Measurements from ENCODE around the gene RPL22.

The RPL22 gene

DNA sequence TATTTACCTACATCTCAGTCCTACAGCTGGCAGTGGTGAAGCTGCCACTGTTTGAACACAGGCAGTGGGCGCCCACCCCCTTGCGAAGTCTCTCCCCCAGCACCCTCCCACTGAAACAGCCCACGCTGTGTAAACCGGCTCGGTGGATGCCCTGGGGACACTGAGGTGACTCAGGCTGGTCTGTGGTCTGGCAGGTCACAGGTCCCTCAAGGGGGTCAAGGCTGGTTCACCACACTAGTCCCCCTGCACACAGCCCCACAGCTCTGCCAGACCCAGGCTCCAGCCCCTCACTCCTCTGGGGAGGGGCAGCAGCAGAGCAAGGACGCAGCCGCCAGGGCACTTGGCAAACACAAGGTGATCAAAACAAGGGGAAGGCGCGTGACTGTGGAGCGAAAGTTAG, 26.8 kb downstream of the RPL22 start:
- no peak for DNase-seq (ENCODE audit: low read depth in 2 of 2)

DNA sequence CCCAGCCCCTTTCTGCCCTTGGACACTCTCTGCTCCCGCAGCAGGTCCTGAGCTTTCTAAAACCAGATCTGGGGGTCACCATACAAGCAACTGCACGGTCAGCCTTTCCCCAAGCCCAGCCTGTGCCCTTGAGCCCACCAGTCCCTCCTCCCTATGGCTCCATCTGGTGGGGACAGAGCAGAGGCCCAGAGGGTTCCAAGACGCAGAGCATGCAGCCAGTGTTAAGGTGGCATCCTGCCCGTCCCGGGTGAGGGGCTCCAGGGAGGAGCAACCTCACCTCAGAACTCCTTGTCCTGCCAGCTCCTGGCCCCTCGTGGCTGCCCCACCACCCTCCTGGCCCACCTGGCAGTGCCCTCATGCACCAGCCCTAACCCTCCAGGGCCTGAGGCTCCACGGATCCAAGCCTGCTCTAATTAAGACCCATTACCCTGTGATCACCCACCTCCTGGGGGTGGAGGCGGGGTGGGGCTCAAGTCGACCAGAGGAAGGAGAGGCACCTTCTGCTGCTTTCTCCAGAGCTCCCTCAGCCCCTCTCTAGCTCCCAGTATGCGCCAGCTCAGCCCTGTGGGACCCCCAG, 27.8 kb downstream of the RPL22 start:
- no peak for DNase-seq (ENCODE audit: low read depth in 2 of 2)

DNA sequence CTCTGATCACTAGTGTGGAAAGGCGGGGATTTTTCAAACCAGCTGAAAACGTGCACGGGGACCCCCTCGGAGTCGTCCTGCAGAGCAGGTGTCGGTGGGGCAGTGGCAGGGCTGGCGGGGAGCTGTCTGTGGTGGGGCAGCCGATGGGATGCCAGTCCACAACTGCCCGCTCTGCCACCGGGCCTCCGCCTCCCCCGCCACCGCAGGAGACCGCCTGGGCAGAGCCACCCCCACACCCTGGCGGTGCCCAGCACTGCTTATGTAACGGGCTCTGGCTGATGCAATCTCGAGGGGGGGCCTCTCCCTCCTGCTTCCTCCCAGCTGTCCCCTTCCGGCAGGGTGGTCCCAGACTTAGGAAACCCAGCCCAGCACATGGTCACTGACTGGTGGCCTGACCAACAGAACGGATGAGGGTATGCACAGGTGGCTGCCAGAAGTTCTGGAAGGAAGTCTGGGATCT, 28.6 kb downstream of the RPL22 start:
- DNase-seq (ENCODE audit: low read depth in 2 of 2) = no peak

DNA sequence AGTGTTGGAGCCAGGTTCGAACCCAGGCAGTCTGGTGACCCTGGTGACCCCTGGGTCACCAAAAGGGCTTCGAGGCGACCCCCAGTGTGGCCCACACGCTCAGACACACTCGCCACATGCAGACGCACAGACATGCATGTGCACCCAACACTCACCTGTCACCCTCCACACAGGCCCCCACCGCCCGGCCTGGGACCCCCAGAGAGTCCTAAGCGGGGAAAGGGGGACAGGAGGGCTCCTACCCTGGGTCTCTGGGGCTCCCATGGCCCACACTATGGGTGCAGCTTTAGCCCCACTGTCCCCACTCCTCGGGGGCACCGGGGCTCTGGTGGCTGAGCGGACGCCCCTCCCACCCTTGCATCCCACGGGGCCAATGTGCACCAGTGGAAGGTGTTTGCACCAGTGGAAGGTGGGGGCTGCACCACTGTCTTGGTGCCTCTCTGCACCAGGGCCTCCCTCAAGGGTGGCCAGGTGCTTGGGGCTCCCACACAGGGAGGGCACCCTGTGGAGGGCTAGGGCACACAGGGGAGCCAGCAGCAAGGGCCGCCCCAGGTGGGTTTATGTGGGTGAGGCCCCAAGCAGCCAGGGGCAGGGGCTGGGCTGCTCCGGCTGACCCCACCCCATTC, 29.2 kb downstream of the RPL22 start:
- no peak for DNase-seq (ENCODE audit: low read depth in 2 of 2)

DNA sequence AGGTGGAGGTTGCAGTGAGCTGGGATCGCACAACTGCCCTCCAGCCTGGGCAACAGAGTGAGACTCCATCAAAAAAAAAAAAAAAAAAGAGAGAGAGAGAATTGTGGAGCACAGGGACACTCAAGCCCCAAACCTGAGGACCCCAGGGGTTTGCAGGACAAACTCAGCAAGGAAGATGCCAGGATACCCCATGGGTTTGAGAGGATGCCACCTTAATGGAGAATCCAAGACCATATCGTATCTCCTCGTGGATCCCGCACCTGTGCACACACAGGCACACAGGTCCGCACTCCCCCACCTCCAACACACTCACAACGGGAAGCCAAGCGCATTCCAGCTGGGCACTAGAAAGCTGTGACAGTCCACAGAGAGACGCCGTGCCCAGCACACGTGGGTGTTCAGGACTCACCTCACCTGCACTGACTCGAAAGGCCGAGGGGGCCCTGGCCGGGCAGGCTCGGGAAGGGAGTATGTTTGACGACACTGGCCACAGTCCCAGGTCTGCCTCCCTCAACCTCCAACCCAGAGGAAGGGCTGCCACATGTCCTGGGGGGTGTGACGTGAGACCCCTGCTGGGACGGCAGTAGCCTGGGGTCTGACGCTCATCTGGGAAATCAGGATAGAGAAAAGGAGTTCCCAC, 30.3 kb downstream of the RPL22 start:
- no peak for DNase-seq (ENCODE audit: low read depth in 2 of 2)

DNA sequence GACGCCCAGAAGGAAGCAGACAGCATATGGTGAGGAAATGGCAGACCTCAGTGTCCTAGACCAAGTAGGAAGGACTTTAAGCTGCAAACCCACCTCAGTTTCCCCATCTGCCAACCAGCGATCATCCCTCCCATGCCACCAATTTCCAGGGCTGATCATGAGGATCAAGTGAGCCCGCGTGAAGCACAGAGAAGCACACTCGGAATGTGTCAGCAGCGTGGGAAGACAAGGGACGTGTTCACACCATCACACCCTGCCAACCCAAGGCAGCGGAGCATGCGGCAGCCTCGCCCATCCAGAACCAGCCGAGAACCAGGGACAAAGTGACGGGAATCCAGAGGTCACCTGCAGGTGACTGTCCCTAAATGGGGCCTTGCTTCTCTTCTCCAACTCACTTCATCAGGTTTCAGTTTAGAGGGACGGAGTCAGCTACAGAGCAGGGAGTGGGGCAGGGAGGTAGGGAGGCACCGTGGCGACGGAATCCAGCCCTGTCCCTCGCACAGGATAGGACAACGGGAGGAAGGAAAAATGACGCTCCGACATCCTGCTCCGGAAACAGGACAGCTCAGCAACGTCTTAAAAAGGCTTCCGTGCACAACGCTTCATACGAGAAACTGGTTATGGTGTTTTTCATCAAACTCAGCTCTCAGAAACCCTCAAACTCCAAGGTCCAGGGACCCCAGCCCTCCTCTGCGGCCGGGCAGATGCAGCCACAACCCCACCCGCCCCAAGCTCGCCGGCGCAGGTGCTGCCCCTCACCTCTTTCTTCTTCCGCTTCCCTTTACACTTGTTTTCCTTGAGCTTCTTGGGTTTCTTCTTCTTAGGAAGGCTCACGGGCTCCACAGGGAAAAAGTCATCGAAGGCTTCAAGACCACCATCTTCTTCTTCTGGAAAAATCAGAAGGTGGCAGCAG, 31.7 kb downstream of the RPL22 start:
- DNase-seq (ENCODE audit: low read depth in 2 of 2) = no peak

DNA sequence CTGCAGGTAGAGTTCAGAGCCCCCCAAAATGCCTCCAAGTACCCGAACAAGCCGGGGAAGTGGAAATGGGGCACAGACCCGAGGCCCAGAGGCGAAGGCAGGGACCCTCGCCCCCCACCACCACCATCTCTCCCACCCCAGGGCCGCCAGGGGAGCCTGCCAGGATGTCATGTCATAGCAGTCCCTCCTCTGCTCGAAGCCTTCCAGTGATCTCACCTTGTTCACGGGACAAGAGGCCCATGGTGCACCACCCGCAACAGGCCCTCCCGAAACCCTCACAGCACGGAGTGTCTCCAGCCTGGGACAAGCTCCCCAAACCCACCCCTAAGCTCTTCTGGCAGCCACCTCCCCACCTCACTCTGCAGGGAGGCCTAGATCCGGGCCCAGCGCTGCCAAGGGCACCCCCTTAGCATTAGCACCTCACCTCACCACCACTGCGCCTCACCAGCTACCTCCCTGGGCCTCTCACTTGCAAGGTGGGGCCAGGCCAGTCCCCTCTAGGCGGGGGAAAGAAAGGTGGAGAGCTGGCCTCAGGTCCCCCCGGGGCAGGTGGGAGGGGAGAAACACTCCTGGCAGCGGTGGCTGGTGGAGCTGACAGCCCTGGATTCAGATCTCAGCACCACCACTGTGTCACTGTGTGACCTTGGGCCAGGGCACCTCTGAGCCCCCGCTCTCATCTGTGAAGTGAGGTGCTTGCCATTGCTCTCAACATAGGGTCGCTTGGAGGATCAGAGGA, 32.6 kb downstream of the RPL22 start:
- no peak for DNase-seq (ENCODE audit: low read depth in 2 of 2)

DNA sequence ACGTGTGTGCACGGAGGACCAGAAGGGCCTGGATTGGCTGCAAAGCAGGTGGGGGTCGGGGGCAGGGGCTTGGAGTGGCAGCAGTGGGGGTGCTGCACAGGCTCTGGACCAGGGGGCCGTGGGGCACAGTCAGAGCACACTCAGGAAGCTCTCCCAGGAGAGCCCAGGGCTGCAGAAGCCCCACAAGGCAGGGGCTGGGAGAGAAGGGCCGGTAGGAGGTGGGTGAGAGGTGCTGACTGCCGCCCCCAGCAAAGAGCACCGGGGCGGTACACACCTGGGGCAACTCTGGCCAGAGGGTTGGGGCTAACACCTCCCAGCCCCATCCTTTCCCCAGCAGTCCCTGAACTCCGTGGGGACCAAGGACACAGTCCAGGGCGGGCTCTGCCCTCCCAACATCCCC, 33.2 kb downstream of the RPL22 start:
- no peak for DNase-seq (ENCODE audit: low read depth in 2 of 2)

DNA sequence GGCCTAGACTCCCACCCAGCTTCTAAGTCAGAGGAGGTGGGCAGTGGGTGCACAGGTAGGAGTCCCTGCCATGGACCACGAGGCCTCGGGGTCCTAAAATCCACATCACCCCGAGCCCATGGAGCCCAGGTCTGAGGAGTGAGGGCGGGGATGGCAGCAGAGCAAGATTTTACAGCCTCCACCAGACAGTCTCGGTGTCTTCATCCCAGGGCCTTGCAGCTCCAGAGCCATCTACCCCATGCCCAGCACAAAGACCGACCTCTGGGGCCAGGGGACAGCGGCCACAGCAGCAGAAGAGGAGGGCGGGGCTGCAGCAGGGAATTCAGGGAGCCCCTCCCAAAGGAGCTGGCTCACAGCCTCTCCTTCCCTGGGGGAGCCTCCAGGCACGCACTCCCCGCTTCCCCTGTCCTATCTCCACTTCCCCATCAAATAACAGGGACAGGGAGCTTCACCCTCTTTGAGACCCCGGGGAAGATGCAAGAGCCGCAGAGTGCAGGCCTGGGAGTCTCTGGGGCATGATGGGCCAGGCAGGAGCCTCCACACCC, 33.9 kb downstream of the RPL22 start:
- DNase-seq (ENCODE audit: low read depth in 2 of 2) = no peak

DNA sequence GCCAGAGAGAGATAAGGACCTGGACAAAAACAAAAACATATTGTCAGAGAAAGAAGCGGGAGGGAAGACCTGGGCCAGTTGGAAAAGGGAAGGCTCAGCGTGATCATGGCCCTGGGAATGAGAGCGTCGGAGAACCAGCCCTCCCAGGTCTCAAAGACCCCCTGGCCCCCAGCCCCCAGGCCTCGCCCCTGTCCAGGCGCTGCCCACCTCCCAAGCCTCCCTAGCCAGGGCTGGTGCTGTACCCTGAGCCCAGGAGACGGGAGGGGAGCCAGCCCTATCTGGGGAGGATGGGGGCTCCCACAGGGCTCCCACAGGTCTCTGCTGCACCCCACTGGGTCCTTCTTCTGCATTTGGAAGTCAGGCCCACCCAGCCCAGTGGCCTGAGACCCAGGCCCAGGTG, 34.4 kb downstream of the RPL22 start:
- no peak for DNase-seq (ENCODE audit: low read depth in 2 of 2)

DNA sequence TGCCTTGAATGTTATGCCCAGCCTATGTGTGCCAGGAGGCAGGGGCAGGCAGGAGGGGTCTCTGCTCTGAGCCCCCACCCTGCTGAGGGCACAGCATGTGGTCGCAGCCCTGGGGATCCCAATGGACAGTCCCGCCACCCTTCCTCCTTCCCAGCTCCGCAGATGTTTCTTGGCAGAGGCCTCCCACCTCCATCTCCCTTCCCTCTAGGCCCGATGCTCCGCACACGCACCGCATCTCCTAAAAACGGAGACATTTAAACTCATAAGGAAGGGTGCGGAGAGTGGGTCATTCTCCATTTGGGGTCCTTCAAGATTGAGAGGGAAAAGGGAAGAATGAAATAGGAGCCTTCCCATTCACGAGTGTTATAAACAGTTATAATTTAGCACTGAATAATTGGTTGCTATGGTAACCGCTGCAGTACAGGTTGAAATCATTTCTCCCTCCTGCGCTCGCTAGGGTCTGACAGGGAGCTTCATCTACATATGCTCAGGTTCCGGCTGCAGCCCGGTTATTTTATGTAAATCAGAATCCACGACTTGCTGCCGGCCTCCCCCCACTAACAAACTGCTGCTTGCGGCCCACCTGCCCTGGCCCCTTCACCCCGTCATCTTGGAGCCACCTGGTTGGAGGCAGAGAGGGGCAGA, 35.3 kb downstream of the RPL22 start:
- no peak for DNase-seq (ENCODE audit: low read depth in 2 of 2)

DNA sequence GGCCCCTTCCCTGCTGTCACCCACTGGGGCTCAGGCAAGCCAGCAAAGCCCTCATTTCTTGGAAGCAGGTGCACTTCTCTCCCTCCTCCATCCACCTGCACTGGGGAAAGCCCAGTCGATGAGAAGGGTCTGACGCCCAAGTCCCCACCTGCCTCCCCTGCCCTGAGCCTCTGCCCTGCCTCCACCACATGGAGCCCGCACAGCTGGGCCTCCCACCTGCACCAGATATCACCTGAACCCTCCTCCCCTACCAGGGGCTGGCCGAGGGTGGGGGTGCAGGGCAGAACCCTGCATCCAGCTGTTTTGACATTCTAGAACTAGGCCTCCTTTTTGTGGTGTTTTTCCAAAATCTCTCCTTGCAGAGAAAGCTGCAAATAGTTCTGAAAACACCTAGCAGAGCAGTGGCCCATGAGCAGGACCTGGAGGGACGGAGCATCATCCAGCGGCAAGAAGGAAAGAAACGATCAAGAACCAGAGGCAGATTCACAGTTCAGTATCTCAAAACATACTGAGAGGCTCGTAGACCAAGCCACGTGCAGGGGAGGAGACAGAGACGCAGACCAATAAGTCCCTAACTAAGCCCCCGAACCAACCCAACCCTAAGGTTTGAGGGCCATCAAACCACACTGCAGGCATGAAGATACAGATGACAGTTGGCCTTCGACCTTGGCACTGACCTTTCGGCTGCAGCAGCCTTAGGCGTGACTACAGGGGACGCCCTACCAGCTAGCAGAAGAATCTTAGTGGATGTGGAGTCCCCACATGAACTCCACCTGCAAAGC, 36.0 kb downstream of the RPL22 start:
- DNase-seq (ENCODE audit: low read depth in 2 of 2) = no peak

DNA sequence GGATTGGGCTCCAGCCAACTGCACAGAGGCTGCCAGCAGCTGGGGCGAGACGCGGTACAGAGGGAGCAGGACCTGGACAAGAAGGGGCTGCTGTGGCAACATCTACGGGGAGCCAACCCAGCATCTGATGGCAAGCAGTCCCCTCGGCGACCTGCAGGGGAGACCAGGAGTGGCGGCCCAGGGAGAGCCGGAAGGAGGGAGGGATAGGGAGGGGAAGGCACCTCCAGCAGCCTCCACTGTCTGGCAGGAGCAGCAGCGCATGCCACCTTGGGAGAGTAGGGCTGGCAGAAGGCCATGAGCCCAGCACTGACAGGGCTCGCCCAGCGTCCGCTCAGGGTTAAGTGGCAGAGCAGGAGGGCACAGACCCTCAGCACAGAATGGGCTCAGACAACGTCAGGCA, 36.6 kb downstream of the RPL22 start:
- DNase-seq (ENCODE audit: low read depth in 2 of 2) = no peak

DNA sequence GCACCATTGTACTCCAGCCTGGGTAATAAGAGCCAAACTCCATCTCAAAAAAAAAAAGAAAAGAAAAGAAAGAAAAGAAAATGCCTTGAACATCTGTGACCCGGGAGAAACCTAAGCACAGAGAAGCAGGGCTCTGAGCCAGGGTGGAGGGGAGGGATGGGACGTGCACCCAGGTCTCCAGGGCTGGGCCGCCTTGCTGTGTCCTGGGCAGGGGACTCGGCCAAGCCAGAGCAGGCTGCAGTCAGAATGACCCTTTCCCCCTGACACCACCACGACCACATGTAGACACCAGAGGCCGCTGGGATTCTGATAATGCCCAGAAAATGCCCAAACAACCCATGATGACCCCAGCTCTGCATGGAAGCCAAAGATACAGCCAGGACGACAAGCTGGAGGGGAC, 37.1 kb downstream of the RPL22 start:
- no peak for DNase-seq (ENCODE audit: low read depth in 2 of 2)

DNA sequence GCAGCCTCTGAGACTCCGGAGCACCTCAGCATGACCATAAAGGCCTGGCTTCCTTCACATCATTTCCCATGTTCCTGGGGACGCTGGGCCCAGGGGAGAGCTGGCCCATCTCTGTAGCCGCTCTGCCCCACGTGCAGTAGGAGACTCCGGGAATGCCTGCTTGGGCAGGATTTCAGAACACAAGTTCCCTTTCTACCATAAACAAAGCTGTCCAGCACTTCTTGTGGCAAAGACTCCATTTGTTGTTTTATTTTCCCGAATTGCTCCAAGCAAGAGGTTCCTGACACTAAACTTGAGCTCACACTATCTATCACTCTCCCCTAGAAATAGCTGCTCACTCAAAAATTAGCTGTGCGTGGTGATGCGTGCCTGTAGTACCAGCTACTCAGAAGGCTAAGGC, 41.2 kb downstream of the RPL22 start:
- DNase-seq (ENCODE audit: low read depth in 2 of 2) = no peak

DNA sequence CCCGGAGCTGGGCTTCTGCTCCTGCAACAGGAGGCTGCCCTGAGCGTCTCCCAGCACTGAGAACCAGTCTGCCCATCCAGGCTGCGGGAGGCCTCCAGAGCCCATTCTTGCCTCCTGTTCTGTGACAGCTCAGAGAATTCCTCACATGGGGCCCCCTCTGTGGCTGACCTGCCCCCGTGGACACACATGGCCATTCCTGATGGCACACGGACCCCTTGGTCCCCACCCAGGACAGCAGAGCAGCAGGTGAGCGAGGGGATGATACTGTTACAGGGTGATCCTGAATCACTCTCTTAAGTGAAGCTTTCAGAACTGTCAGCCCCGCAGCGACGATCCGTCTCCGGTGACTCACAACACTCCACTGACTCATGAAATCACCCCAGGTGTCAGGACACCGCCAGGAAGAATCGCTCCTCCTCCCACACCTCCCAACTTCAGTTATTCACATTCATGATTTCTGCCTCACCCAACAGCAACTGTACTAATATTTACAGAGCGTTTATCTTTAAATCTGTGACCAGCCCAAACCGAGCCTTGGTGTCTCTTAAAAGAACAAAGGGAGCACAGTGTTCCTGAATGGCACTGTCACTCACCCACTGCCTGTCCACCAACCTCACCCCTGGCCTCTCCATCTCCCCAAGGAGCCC, 41.7 kb downstream of the RPL22 start:
- peak; percentile 38 to 40 for DNase-seq (ENCODE audit: low read depth in 2 of 2)

DNA sequence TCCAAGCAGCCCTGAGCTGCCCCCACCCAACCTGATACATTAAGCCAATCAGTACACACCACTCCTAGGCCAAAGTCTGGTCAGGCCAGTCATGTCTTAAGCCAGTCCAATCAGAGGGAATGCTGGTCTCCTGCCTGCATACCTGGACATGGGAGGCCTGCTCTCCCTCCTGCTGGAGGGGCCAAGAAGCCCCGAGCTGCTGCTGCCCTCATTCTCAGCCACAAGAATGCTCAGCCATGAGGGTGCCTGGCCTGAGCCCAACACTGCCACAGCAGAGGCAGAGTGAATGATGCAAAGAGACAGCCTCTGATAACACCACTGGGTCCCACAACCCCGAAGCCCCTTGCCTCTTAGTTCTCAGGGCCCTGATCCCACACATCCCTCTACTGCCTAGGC, 42.3 kb downstream of the RPL22 start:
- no peak for DNase-seq (ENCODE audit: low read depth in 2 of 2)

DNA sequence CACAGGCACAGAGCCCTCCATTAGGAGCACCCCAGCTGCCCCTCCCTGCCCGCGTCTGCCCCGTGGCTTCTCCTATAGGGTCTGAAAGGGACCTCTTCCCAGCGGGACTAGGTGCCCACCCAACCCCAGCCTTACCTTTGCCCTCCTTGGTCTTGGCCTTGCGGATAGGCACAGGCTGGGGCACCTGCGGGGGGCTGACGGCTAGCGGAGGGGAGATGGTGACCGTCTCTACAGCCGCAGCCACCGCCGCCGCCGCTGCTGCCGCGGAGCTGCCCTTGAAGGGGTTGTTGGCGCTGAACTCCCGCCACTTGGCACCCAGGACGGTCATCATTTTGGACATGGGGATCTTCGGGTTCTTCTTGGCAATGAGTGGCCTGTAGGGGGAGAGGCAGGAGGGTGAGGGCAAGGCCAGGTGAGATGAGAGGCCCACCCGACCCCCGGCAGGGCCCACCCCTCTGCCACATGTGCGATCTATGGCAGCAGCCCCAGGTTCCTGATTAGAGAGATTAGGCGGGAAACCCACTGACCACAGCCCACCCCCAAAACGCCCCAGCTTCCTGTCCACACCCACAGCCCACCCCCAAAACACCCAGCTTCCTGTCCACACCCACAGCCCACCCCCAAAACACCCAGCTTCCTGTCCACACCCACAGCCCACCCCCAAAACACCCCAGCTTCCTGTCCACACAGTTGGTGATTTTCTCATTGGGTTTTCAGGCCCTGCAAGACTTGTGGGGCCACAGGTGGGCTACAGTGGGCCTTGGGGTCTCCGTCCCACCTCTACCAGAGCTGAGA, 44.7 kb downstream of the RPL22 start:
- DNase-seq (ENCODE audit: low read depth in 2 of 2) = no peak

DNA sequence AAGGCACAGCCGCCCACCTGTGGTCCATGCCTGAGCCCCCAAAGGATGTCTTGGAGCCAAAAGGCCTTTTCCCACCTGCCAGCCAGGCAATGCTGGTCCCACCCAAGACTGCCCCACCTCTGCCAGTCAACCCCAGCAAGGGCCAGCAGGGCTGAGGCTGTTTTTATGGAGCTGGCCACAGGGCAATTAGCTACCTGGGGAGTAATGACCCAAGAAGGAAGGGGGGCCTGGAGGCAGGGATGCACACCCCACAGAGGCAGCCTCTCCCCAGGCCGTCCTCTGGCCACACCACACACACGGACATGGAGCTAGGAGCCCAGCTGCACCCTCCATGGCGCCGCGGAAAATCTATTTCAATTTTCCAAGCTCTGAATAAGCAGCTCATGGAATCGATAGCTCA, 46.5 kb downstream of the RPL22 start:
- no peak for DNase-seq (ENCODE audit: low read depth in 2 of 2)
